Astrocyte (in vitro differentiated cells and primary cell): ENCODE data around the gene PCDHGA12. TPM values are rescaled to one million over a fixed set of nuclear protein-coding genes. Genes with fewer than 3 reads are reported as not detected.

Experiments used
- total RNA-seq: library from RNA; stranded (reverse); gene quantifications from 2 replicates; pipeline ENCODE4 v1.2.1, GENCODE V29; 2021

Gene PCDHGA12
- total RNA-seq, 1 donor from 2014 or later = 1.6 TPM

Other genes with a start within 250 kb of the PCDHGA12 start
- 3.2 and 4.4 TPM in 2 replicates for gene PCDHB16, start 248.1 kb upstream of the PCDHGA12 start, total RNA-seq
- gene PCDHB9, start 243.3 kb upstream of the PCDHGA12 start, total RNA-seq = 3.6 and 5.3 TPM in 2 replicates
- gene PCDHB10, start 238.2 kb upstream of the PCDHGA12 start, total RNA-seq = 6.4 and 7.0 TPM in 2 replicates
- gene PCDHB11, start 230.9 kb upstream of the PCDHGA12 start, total RNA-seq = 2.1 TPM in 2 replicates
- 0.87 and 1.2 TPM in 2 replicates for gene PCDHB12, start 221.8 kb upstream of the PCDHGA12 start, total RNA-seq
- gene PCDHB13, start 216.6 kb upstream of the PCDHGA12 start, total RNA-seq = 3.3 TPM in 2 replicates
- gene PCDHB14, start 207.2 kb upstream of the PCDHGA12 start, total RNA-seq = 5.6 and 6.4 TPM in 2 replicates
- gene PCDHB15, start 185.1 kb upstream of the PCDHGA12 start, total RNA-seq = 1.3 and 1.6 TPM in 2 replicates
- 0.19 and 0.25 TPM in 2 replicates for gene SLC25A2, start 126.5 kb upstream of the PCDHGA12 start, total RNA-seq
- gene TAF7, start 109.7 kb upstream of the PCDHGA12 start, total RNA-seq = 95.1 and 102 TPM in 2 replicates
- gene PCDHGA1, start 100.0 kb upstream of the PCDHGA12 start, total RNA-seq = 0.17 and 0.27 TPM in 2 replicates
- 0.14 and 0.17 TPM in 2 replicates for gene PCDHGA2, start 91.7 kb upstream of the PCDHGA12 start, total RNA-seq
- 0.14 and 0.17 TPM in 2 replicates for gene PCDHGA3, start 86.7 kb upstream of the PCDHGA12 start, total RNA-seq
- 1.0 and 1.5 TPM in 2 replicates for gene PCDHGB1, start 80.4 kb upstream of the PCDHGA12 start, total RNA-seq
- 0.48 and 0.50 TPM in 2 replicates for gene PCDHGA4, start 75.5 kb upstream of the PCDHGA12 start, total RNA-seq
- 1.4 TPM in 2 replicates for gene PCDHGB2, start 70.5 kb upstream of the PCDHGA12 start, total RNA-seq
- gene PCDHGA5, start 66.3 kb upstream of the PCDHGA12 start, total RNA-seq = 0.29 and 0.30 TPM in 2 replicates
- 0.10 and 0.14 TPM in 2 replicates for gene PCDHGB3, start 60.3 kb upstream of the PCDHGA12 start, total RNA-seq
- 0.22 and 0.41 TPM in 2 replicates for gene PCDHGA6, start 56.6 kb upstream of the PCDHGA12 start, total RNA-seq
- 0.57 and 0.62 TPM in 2 replicates for gene PCDHGA7, start 47.8 kb upstream of the PCDHGA12 start, total RNA-seq
- gene PCDHGB4, start 42.8 kb upstream of the PCDHGA12 start, total RNA-seq = 13.6 and 15.7 TPM in 2 replicates
- 1.0 and 1.2 TPM in 2 replicates for gene PCDHGA8, start 37.9 kb upstream of the PCDHGA12 start, total RNA-seq
- gene PCDHGB5, start 32.6 kb upstream of the PCDHGA12 start, total RNA-seq = 1.1 and 2.1 TPM in 2 replicates
- 0.73 and 0.87 TPM in 2 replicates for gene PCDHGA9, start 27.7 kb upstream of the PCDHGA12 start, total RNA-seq
- 18.4 and 19.9 TPM in 2 replicates for gene PCDHGB6, start 22.5 kb upstream of the PCDHGA12 start, total RNA-seq
- gene PCDHGA10, start 17.5 kb upstream of the PCDHGA12 start, total RNA-seq = 34.0 and 41.6 TPM in 2 replicates
- 22.4 and 26.1 TPM in 2 replicates for gene PCDHGB7, start 12.8 kb upstream of the PCDHGA12 start, total RNA-seq
- 5.3 and 5.8 TPM in 2 replicates for gene PCDHGA11, start 9.5 kb upstream of the PCDHGA12 start, total RNA-seq
- 84.7 and 100.0 TPM in 2 replicates for gene PCDHGC3, start 45.5 kb downstream of the PCDHGA12 start, total RNA-seq
- 6.6 and 7.4 TPM in 2 replicates for gene PCDHGC4, start 54.5 kb downstream of the PCDHGA12 start, total RNA-seq
- gene PCDHGC5, start 58.6 kb downstream of the PCDHGA12 start, total RNA-seq = 7.7 and 10.9 TPM in 2 replicates
- 63.5 and 78.8 TPM in 2 replicates for gene DIAPH1, start 188.5 kb downstream of the PCDHGA12 start, total RNA-seq
- gene HDAC3, start 206.3 kb downstream of the PCDHGA12 start, total RNA-seq = 60.7 and 63.8 TPM in 2 replicates
- 12.2 and 12.9 TPM in 2 replicates for gene RELL2, start 206.5 kb downstream of the PCDHGA12 start, total RNA-seq
- 39.4 and 40.6 TPM in 2 replicates for gene FCHSD1, start 220.9 kb downstream of the PCDHGA12 start, total RNA-seq